Immature natural killer cell (primary cell): Measurements from ENCODE around the gene PTDSS2. TPM values are rescaled to one million over a fixed set of nuclear protein-coding genes. Genes with fewer than 3 reads are reported as not detected.
"Not testable (repeated sequence)": the region's sequence is repeated elsewhere in the genome, so short reads cannot be mapped to it uniquely, and the experiment has no call there.

ENCODE experiments used
- DNase-seq, 3 donors: peaks; one replicate each; pipeline ENCODE4 v3.0.0; 2022; ENCODE audit warnings: mixed read lengths in 1 of 3
- H3K27ac Mint-ChIP-seq, 6 donors: one replicate each; pipeline ENCODE4 v1.8.0; 2020; ENCODE audit warnings: mixed read lengths in 6 of 6, mild to moderate bottlenecking in 5 of 6, inconsistent platforms in 4 of 6, moderate library complexity in 3 of 6
- H3K27me3 Mint-ChIP-seq, 3 donors: one replicate each; pipeline ENCODE4 v1.8.0; 2020 to 2021; ENCODE audit warnings: low read depth in 3 of 3, mild to moderate bottlenecking in 3 of 3, mixed read lengths in 3 of 3, moderate library complexity in 3 of 3, inconsistent platforms in 1 of 3
- H3K36me3 Mint-ChIP-seq, 3 donors: one replicate each; pipeline ENCODE4 v1.8.0; 2020; ENCODE audit warnings: mixed read lengths in 3 of 3, inconsistent platforms in 2 of 3, mild to moderate bottlenecking in 2 of 3
- H3K4me1 Mint-ChIP-seq, 2 donors: one replicate each; pipeline ENCODE4 v1.8.0; 2020; ENCODE audit warnings: inconsistent platforms in 2 of 2, mild to moderate bottlenecking in 2 of 2, mixed read lengths in 2 of 2, moderate library complexity in 1 of 2
- H3K4me3 Mint-ChIP-seq, 5 donors: one replicate each; pipeline ENCODE4 v1.8.0; 2020; ENCODE audit warnings: mild to moderate bottlenecking in 5 of 5, mixed read lengths in 5 of 5, inconsistent platforms in 3 of 5, moderate library complexity in 3 of 5
- H3K9me3 Mint-ChIP-seq, 6 donors: one replicate each; pipeline ENCODE4 v1.8.0; 2020; ENCODE audit warnings: mild to moderate bottlenecking in 6 of 6, mixed read lengths in 6 of 6, inconsistent platforms in 4 of 6, moderate library complexity in 3 of 6
- polyA plus RNA-seq, 3 donors: library from polyadenylated mRNA; unstranded; fragments of 300-500 nt; fragmentation: Illumina TruSeq; gene quantifications; one replicate each; pipeline ENCODE4 v1.2.3, GENCODE V29; 2021

The PTDSS2 gene
- polyA plus RNA-seq, 3 donors from 2014 or later: 11.5 to 17.3 (median 16.1) TPM

GRCh38 chr11:432501-433100 is 17.5 kb upstream of the PTDSS2 start:
- no peak for DNase-seq
- no peaks in the 10 kb centered on the region for H3K9me3 Mint-ChIP-seq
- H3K36me3 Mint-ChIP-seq: no peaks in the 10 kb centered on the region
- no peaks in the 10 kb centered on the region for H3K4me1 Mint-ChIP-seq
- no peak overlapping the region for H3K27ac Mint-ChIP-seq
- peaks cover 1 to 5% (median 1%) of the 10 kb centered on the region in 3 donors for H3K27me3 Mint-ChIP-seq
- no peak overlapping the region for H3K4me3 Mint-ChIP-seq

- Mint-ChIP-seq H3K4me3 (no peak overlapping the region), H3K4me1 (no peaks in the 10 kb centered on the region), H3K36me3 (no peaks in the 10 kb centered on the region), H3K9me3 (no peaks in the 10 kb centered on the region), H3K27ac (no peak overlapping the region), H3K27me3 (peaks cover 1 to 5% (median 1%) of the 10 kb centered on the region in 3 donors)
- no peak for DNase-seq
Measured at GRCh38 chr11:433111-433510, 17.0 kb upstream of the PTDSS2 start.

- peaks cover 1 to 3% of the 10 kb centered on the region in 2 donors for H3K4me1 Mint-ChIP-seq
- peaks cover under 1 to 5% (median 1%) of the 10 kb centered on the region in 3 donors for H3K27me3 Mint-ChIP-seq
- H3K4me3 Mint-ChIP-seq: no peak overlapping the region
- H3K36me3 Mint-ChIP-seq: no peaks in the 10 kb centered on the region
- no peak for DNase-seq
- H3K27ac Mint-ChIP-seq: no peak overlapping the region
- no peaks in the 10 kb centered on the region for H3K9me3 Mint-ChIP-seq
Measured at GRCh38 chr11:433641-434040, 16.4 kb upstream of the PTDSS2 start.

- no peaks in the 10 kb centered on the region for H3K9me3 Mint-ChIP-seq
- no peak overlapping the region for H3K4me3 Mint-ChIP-seq
- H3K27ac Mint-ChIP-seq: no peak overlapping the region
- H3K4me1 Mint-ChIP-seq: peaks cover 5 to 8% of the 10 kb centered on the region in 2 donors
- H3K36me3 Mint-ChIP-seq: no peaks in the 10 kb centered on the region
- DNase-seq: no peak
- H3K27me3 Mint-ChIP-seq: peaks cover 0 to 5% (median 1%) of the 10 kb centered on the region in 3 donors
Measured at GRCh38 chr11:434496-434895, 15.6 kb upstream of the PTDSS2 start.

DNA sequence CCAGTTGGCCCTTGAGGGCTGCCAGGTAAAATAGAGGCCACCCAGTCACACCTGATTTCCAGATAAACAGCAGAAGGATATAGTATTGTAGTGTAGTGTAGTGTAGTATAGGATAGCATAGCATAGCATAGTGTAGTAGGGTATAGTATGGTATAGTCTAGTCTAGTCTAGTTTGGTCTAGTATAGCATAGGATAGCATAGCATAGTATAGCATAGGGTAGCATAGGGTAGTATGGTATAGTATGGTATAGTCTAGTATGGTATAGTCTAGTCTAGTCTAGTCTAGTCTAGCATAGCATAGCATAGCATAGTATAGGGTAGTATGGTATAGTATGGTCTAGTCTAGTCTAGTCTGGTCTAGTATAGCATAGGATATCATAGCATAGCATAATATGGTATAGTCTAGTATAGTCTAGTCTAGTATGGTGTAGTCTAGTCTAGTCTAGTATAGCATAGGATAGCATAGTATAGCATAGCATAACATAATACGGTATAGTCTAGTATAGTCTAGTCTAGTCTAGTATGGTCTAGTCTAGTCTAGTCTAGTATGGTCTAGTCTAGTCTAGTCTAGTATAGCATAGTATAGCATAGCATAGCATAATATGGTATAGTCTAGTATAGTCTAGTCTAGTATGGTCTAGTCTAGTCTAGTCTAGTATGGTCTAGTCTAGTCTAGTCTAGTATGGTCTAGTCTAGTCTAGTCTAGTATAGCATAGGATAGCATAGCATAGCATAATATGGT is 14.9 kb upstream of the PTDSS2 start:
- H3K27me3 Mint-ChIP-seq, H3K27ac Mint-ChIP-seq, H3K9me3 Mint-ChIP-seq, DNase-seq, H3K4me1 Mint-ChIP-seq, H3K4me3 Mint-ChIP-seq, H3K36me3 Mint-ChIP-seq: not testable (repeated sequence)

DNA sequence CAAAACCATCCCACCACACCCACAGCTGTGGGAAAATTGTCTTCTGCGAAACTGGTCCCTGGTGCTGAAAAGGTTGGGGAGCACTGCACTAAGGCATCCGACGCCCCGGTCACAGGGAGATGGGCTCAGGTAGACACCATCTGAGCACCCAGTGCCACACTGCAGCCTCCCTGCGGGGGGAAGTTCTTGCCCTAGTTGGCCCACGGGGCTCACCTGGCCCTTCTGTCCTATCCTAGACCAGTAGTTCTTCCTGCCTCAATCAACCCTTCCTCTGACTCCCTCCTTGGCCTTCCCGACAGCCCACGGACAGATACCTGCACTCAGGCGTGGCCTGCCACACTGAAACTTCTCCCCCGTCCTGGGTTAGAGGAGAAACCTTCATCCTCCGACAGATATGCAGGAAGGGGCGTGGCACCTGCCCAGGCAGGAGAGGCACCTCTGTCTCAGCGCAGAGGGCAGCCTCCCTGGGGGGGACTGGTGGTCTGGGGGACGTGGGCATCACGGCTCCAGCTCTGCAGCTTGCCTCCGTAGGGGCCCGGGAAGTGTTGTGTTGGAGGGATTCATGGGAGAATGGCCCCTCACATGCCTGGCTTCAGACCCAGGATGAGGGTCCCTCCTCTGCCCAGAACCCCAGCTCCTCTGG is 12.7 kb upstream of the PTDSS2 start:
- no peaks in the 10 kb centered on the region for H3K9me3 Mint-ChIP-seq
- peaks cover 0 to 5% (median 1%) of the 10 kb centered on the region in 3 donors for H3K27me3 Mint-ChIP-seq
- H3K4me1 Mint-ChIP-seq: peaks cover 5 to 9% of the 10 kb centered on the region in 2 donors

DNA sequence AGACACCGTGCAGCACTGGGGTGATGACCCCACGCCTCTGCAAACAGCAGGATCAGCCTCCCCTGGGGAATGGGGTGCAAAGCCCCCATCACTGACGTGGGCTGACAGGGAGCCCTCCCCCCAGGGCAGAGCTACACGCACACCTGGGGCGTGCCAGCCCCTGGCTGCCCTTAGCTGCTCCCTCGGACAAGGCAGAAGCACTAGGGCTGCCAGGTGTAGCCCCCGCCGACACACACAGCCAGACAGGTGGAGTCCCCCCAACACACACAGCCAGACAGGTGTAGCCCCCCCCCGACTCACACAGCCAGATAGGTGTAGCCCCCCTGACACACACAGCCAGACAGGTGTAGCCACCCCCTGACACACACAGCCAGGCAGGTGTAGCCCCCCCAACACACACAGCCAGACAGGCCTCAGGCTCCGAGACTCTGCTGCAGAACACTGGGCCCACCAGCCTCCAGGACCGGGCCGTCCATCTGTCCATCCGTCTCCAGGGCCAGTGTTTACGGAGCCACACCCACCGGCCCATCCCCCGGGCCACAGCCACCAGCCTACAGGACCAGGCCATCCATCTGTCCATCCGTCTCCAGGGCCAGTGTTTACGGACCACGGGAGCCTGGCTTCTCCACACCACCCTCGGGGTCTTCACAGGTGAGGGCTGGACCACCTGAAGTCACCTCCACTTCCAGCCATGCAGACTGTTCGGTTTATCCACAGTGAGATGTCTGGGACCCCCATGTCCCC is 11.8 kb upstream of the PTDSS2 start:
- H3K36me3 Mint-ChIP-seq: no peaks in the 10 kb centered on the region

More for the DNA sequence above, 12.7 kb upstream of the PTDSS2 start:
- DNase-seq: no peak
- H3K27ac Mint-ChIP-seq: no peak overlapping the region
- H3K36me3 Mint-ChIP-seq: no peaks in the 10 kb centered on the region
- H3K4me3 Mint-ChIP-seq: no peak overlapping the region

GRCh38 chr11:439315-440064 is 10.6 kb upstream of the PTDSS2 start:
- peaks cover 5 to 9% of the 10 kb centered on the region in 2 donors for H3K4me1 Mint-ChIP-seq
- H3K27me3 Mint-ChIP-seq: peaks cover 0 to 8% (median 1%) of the 10 kb centered on the region in 3 donors
- no peaks in the 10 kb centered on the region for H3K9me3 Mint-ChIP-seq
- no peak for DNase-seq
- no peaks in the 10 kb centered on the region for H3K36me3 Mint-ChIP-seq
- no peak overlapping the region for H3K27ac Mint-ChIP-seq
- no peak overlapping the region for H3K4me3 Mint-ChIP-seq

More for the DNA sequence above, 11.8 kb upstream of the PTDSS2 start:
- Mint-ChIP-seq H3K27me3 (peaks cover 0 to 8% (median 1%) of the 10 kb centered on the region in 3 donors), H3K4me1 (peaks cover 5 to 9% of the 10 kb centered on the region in 2 donors), H3K4me3 (no peak overlapping the region), H3K9me3 (no peaks in the 10 kb centered on the region), H3K27ac (no peak overlapping the region)
- no peak for DNase-seq

GRCh38 chr11:440065-441042 is 9.7 kb upstream of the PTDSS2 start:
- DNase-seq: no peak
- H3K36me3 Mint-ChIP-seq: no peaks in the 10 kb centered on the region
- no peak overlapping the region for H3K27ac Mint-ChIP-seq
- peaks cover 5 to 9% of the 10 kb centered on the region in 2 donors for H3K4me1 Mint-ChIP-seq
- H3K27me3 Mint-ChIP-seq: peaks cover 0 to 8% (median 3%) of the 10 kb centered on the region in 3 donors
- H3K4me3 Mint-ChIP-seq: peak overlapping the region in 1 of 5 donors; percentile 25
- no peaks in the 10 kb centered on the region for H3K9me3 Mint-ChIP-seq

GRCh38 chr11:441043-441417 is 9.0 kb upstream of the PTDSS2 start:
- Mint-ChIP-seq H3K27me3 (peaks cover 0 to 11% (median 3%) of the 10 kb centered on the region in 3 donors), H3K36me3 (no peaks in the 10 kb centered on the region), H3K4me1 (peaks cover 5 to 9% of the 10 kb centered on the region in 2 donors), H3K9me3 (no peaks in the 10 kb centered on the region), H3K4me3 (peak overlapping the region in 1 of 5 donors; percentile 25), H3K27ac (no peak overlapping the region)
- no peak for DNase-seq

GRCh38 chr11:441418-442274 is 8.4 kb upstream of the PTDSS2 start, which contains the start of gene ANO9:
Gene ANO9 (minus strand): TSS chr11:442011. CDS start chr11:441926, 85 bp downstream.
- Mint-ChIP-seq H3K27ac (no peak within 1 kb of the TSS), H3K9me3 (no peaks in the 10 kb centered on the region), H3K36me3 (no peaks in the 10 kb centered on the region), H3K4me3 (peak within 1 kb of the TSS in 1 of 5 donors; percentile 25), H3K4me1 (peaks cover 5 to 9% of the 10 kb centered on the region in 2 donors), H3K27me3 (peaks cover 0 to 7% (median 1%) of the 10 kb centered on the region in 3 donors)
- DNase-seq: peak in 1 of 3 donors; percentile 25
